K562 (cell line): ENCODE data around the gene ATP9B. TPM values are rescaled to one million over a fixed set of nuclear protein-coding genes. Genes with fewer than 3 reads are reported as not detected.

Source experiments
- ATAC-seq: fragments of 200-7000 bp; cut with Tn5 transposase; 3 replicates; pipeline ENCODE4 v1.9.1; 2020; ENCODE audit warnings: moderate library complexity
- BruUV-seq: library from RNA; stranded (reverse); fragments of 400-500 nt; replicated peaks from 2 replicates; lab custom pipeline; 2021; lab: Mats Ljungman, UMichigan
- CTCF ChIA-PET: fragments of 300-600 bp; formaldehyde crosslinking; extraction: SDS; loops from one replicate; lab custom pipeline; 2021; ENCODE audit warnings: low intra/inter-chr PET ratio; lab: Yijun Ruan, JAX
- POLR2A ChIA-PET: fragments of 300-600, 350-650 bp; sonication (Branson Sonifier 250); formaldehyde crosslinking; extraction: SDS; loops from one replicate; lab custom pipeline; 2021; ENCODE audit warnings: antibody characterized with exemption, inconsistent platforms; lab: Yijun Ruan, JAX
- DNase-seq, 4 experiments: peaks; one replicate each; pipeline versions ENCODE4 v3.0.0 to v3.0.0-alpha.2; 2011 to 2018; ENCODE audit warnings: low spot score in 3 of 4, mixed read lengths in 3 of 4; ENCODE audit errors: extremely low read depth in 1 of 4
- FAIRE-seq: peaks from 2 replicates; lab custom pipeline; 2011; peaks lifted over from hg19 to GRCh38; lab: Jason Lieb, UNC
- H2AFZ ChIP-seq: 2 replicates; pipeline ENCODE4 v1.6.0; 2011; ENCODE audit warnings: low read depth, low read length, control low read depth, inconsistent platforms
- H3K27ac ChIP-seq: fragments of 200-600 bp; 3 replicates; pipeline ENCODE4 v1.8.0; 2011; ENCODE audit warnings: low read depth, mild to moderate bottlenecking, control low read depth, inconsistent platforms, low read length, moderate library complexity, mixed read lengths; ENCODE audit errors: extremely low read depth
- H3K27me3 ChIP-seq, 2 experiments: fragments of 300-600 bp in 1 of 2; 2 replicates in 1 of 2; 3 replicates in 1 of 2; pipeline versions ENCODE4 v1.6.0 to v1.8.0; 2011; ENCODE audit warnings: inconsistent platforms in 2 of 2, low read length in 2 of 2, mild to moderate bottlenecking in 1 of 2, mixed read lengths in 1 of 2, moderate library complexity in 1 of 2; ENCODE audit not compliant: control insufficient read depth in 2 of 2, insufficient read depth in 2 of 2
- H3K36me3 ChIP-seq: fragments of 300-600 bp; 3 replicates; pipeline ENCODE4 v1.8.0; 2011; ENCODE audit warnings: mild to moderate bottlenecking, low read length, inconsistent platforms; ENCODE audit not compliant: control insufficient read depth, insufficient read depth
- H3K4me1 ChIP-seq, 2 experiments: fragments of 200-600 bp in 1 of 2; replicated peaks in 1 of 2; 2 replicates in 1 of 2; 3 replicates in 1 of 2; pipeline versions ENCODE4 v1.5.1 to v1.8.0; 2011; ENCODE audit warnings: inconsistent platforms in 2 of 2, low read length in 2 of 2, mild to moderate bottlenecking in 1 of 2, mixed read lengths in 1 of 2, moderate library complexity in 1 of 2; ENCODE audit not compliant: control insufficient read depth in 2 of 2, insufficient read depth in 2 of 2
- H3K4me2 ChIP-seq: 2 replicates; pipeline ENCODE4 v1.6.1; 2011; ENCODE audit warnings: low read length, control low read depth, inconsistent platforms, mixed read lengths; ENCODE audit not compliant: insufficient read depth
- H3K4me3 ChIP-seq: fragments of 200-600 bp; sonication (generic), shearing (Covaris generic); 2 replicates; pipeline ENCODE4 v1.5.1; 2016; ENCODE audit warnings: control low read depth, inconsistent platforms
- H3K79me2 ChIP-seq: fragments of 200-600 bp; 3 replicates; pipeline ENCODE4 v1.8.0; 2011; ENCODE audit warnings: low read length, inconsistent platforms; ENCODE audit not compliant: control insufficient read depth, insufficient read depth
- H3K9ac ChIP-seq, 2 experiments: 2 replicates each; pipeline versions ENCODE4 v1.6.0 to v1.6.1; 2011; ENCODE audit warnings: low read depth in 2 of 2, low read length in 2 of 2, control low read depth in 1 of 2, inconsistent platforms in 1 of 2, mild to moderate bottlenecking in 1 of 2, mixed read lengths in 1 of 2; ENCODE audit not compliant: insufficient read depth in 1 of 2
- H3K9me1 ChIP-seq: one replicate; pipeline ENCODE4 v1.6.0; 2011; ENCODE audit warnings: inconsistent platforms, mild to moderate bottlenecking, low read length, moderate library complexity; ENCODE audit not compliant: control insufficient read depth, insufficient read depth
- H3K9me3 ChIP-seq: replicated peaks from 2 replicates; pipeline ENCODE4 v1.5.1; 2011; ENCODE audit warnings: low read depth, low read length, inconsistent platforms; ENCODE audit not compliant: control insufficient read depth, insufficient read depth
- H4K20me1 ChIP-seq: replicated peaks from 2 replicates; pipeline ENCODE4 v1.6.1; 2011; ENCODE audit warnings: low read length, inconsistent platforms, mixed read lengths; ENCODE audit not compliant: control insufficient read depth, insufficient read depth
- BCL6 ChIP-seq: fragments of 250-450 bp; sonication (Bioruptor Pico); IDR thresholded peaks from 2 replicates; pipeline ENCODE4 v1.4.0; 2020
- BRCA1 ChIP-seq, 2 experiments: fragments of 450-650 bp in 1 of 2; sonication (generic) in 1 of 2; formaldehyde crosslinking in 1 of 2; IDR thresholded peaks; 2 replicates each; pipeline versions ENCODE4 v1.5.0 to v1.6.1; 2017 to 2020; ENCODE audit warnings: mild to moderate bottlenecking in 1 of 2, missing genetic modification reagents in 1 of 2
- CREB3L1 ChIP-seq: fragments of 450-650 bp; IDR thresholded peaks from 2 replicates; pipeline ENCODE4 v1.6.1; 2014; ENCODE audit warnings: low read depth, mild to moderate bottlenecking, moderate library complexity, borderline replicate concordance
- CREBBP ChIP-seq: IDR thresholded peaks from one replicate; pipeline ENCODE4 v1.6.1; 2012; ENCODE audit warnings: low read depth, mild to moderate bottlenecking, control low read depth, inconsistent platforms, low read length
- ERF ChIP-seq: fragments of 450-650 bp; formaldehyde crosslinking; IDR thresholded peaks from 2 replicates; pipeline ENCODE4 v1.4.0; 2020; ENCODE audit warnings: mild to moderate bottlenecking, mixed read lengths
- ESRRA ChIP-seq: fragments of 450-650 bp; IDR thresholded peaks from 2 replicates; pipeline ENCODE4 v1.6.1; 2014; ENCODE audit warnings: low read depth, mild to moderate bottlenecking, moderate library complexity, borderline replicate concordance
- ESRRB ChIP-seq: fragments of 250-450 bp; sonication (Bioruptor Pico); IDR thresholded peaks from 2 replicates; pipeline ENCODE4 v1.5.0; 2020; ENCODE audit warnings: mild to moderate bottlenecking, moderate library complexity, borderline replicate concordance
- FOXO4 ChIP-seq: fragments of 450-650 bp; formaldehyde crosslinking; IDR thresholded peaks from 2 replicates; pipeline ENCODE4 v1.4.0; 2020; ENCODE audit warnings: mild to moderate bottlenecking, moderate library complexity
- HINFP ChIP-seq: fragments of 450-650 bp; conservative IDR thresholded peaks from 2 replicates; pipeline ENCODE4 v1.6.1; 2016; ENCODE audit warnings: missing genetic modification characterization, low read depth, mild to moderate bottlenecking, control low read depth, missing compliant biosample characterization
- ILK ChIP-seq: fragments of 450-650 bp; IDR thresholded peaks from 2 replicates; pipeline ENCODE4 v1.6.1; 2016; ENCODE audit warnings: missing genetic modification characterization, low read depth, mild to moderate bottlenecking, missing compliant biosample characterization, moderate library complexity, borderline replicate concordance
- NR1H2 ChIP-seq: sonication (generic); formaldehyde crosslinking; IDR thresholded peaks from 2 replicates; pipeline ENCODE4 v1.4.0; 2020; ENCODE audit warnings: mild to moderate bottlenecking, missing genetic modification reagents
- NR4A1 ChIP-seq, 2 experiments: fragments of 250-450 bp in 1 of 2; fragments of 450-650 bp in 1 of 2; sonication (Bioruptor Pico) in 1 of 2; IDR thresholded peaks; 2 replicates each; pipeline versions ENCODE4 v1.4.0 to v1.6.1; 2016 to 2020; ENCODE audit warnings: mild to moderate bottlenecking in 2 of 2, missing compliant biosample characterization in 1 of 2, missing genetic modification characterization in 1 of 2, moderate library complexity in 1 of 2
- RFX5 ChIP-seq: IDR thresholded peaks from 2 replicates; pipeline ENCODE4 v1.6.1; 2011; ENCODE audit warnings: low read depth, mild to moderate bottlenecking, improper control_type of control experiment, low read length
- ZEB2 ChIP-seq: fragments of 450-650 bp; IDR thresholded peaks from 2 replicates; pipeline ENCODE4 v1.6.1; 2016
- ZNF224 ChIP-seq: sonication (generic); formaldehyde crosslinking; IDR thresholded peaks from 2 replicates; pipeline ENCODE4 v1.8.0; 2022; ENCODE audit warnings: mild to moderate bottlenecking, missing genetic modification reagents
- ZNF280B ChIP-seq: fragments of 250-450 bp; sonication (Bioruptor Pico); IDR thresholded peaks from 2 replicates; pipeline ENCODE4 v1.5.1; 2021; ENCODE audit warnings: mild to moderate bottlenecking
- ZNF830 ChIP-seq: fragments of 250-450 bp; sonication (Bioruptor Pico); IDR thresholded peaks from 2 replicates; pipeline ENCODE4 v1.5.0; 2021; ENCODE audit warnings: mild to moderate bottlenecking
- WGBS: fragments of 100-300 bp; shearing (Covaris generic); methylation state at CpG from one replicate; pipeline ENCODE4 v1.1.6; 2016; ENCODE audit warnings: low coverage, mixed read lengths; ENCODE audit not compliant: insufficient coverage; ENCODE audit errors: missing lambda C conversion rate; 5-methylcytosine and 5-hydroxymethylcytosine counted together
- in situ Hi-C: fragments of 300-500 bp; cut with MboI; formaldehyde crosslinking; loops from 4 replicates; pipeline ENCODE4 v1.15.0; 2018; ENCODE audit warnings: inconsistent platforms, mixed read lengths
- intact Hi-C: fragments of 100-400 bp; cut with micrococcal nuclease; formaldehyde crosslinking; loops from 2 replicates; pipeline ENCODE4 v1.14.2; 2022
- polyA plus RNA-seq, 8 experiments: library from polyadenylated mRNA; depleted of rRNA in 4 of 8; stranded (reverse) in 5 of 8; unstranded in 3 of 8; fragments of >200 nt; fragmentation: Nextera tagmentation in 2 of 8; fragmentation: Illumina TruSeq in 1 of 8; extraction: Ambion mirVana in 2 of 8; extraction: Trizol in 1 of 8; gene quantifications; 2 replicates each; pipeline versions ENCODE4 v1.2.1 to v1.2.3, GENCODE V29; 2011 to 2014; ENCODE audit warnings: inconsistent platforms in 1 of 8, missing spikeins in 1 of 8
- total RNA-seq, 7 experiments: library from RNA; depleted of rRNA in 6 of 7; stranded (reverse); fragments of >200 nt in 6 of 7; fragmentation: Illumina TruSeq in 2 of 7; extraction: Trizol in 2 of 7; gene quantifications; 2 replicates each; pipeline versions ENCODE4 v1.2.1 to v1.2.3, GENCODE V29; 2011 to 2021; ENCODE audit warnings: low replicate concordance in 1 of 7

Gene ATP9B
- total and polyA plus RNA-seq, 9 of the 15 experiments (the other 6 are each of a cell fraction or from before 2014, with no cell fraction given) = 0.66 to 13.2 (median 7.9) TPM

GRCh38 chr18:79283131-79283810 lies 214.1 kb downstream of the ATP9B start:
- CTCF ChIA-PET = no interaction called here
- intact Hi-C loops = no loop called here
- BruUV-seq = no TSS peak
- ATAC-seq = no peak
- no peak overlapping the region for H3K9ac ChIP-seq
- FAIRE-seq = no peak
- no peak overlapping the region for H3K27ac ChIP-seq
- no peak overlapping the region for H2AFZ ChIP-seq
- no peaks in the 10 kb centered on the region for H3K4me1 ChIP-seq
- H3K9me3 ChIP-seq = no peaks in the 10 kb centered on the region
- H3K79me2 ChIP-seq = no peaks in the 10 kb centered on the region
- no peaks in the 10 kb centered on the region for H3K27me3 ChIP-seq
- no peak overlapping the region for H3K4me3 ChIP-seq
- H3K36me3 ChIP-seq = no peaks in the 10 kb centered on the region
- H3K4me2 ChIP-seq = no peak overlapping the region
- DNase-seq = no peak
- 89% methylated on average over 11 of the region's 11 CpGs for WGBS
- H4K20me1 ChIP-seq = no peaks in the 10 kb centered on the region
- POLR2A ChIA-PET = no interaction called here
- in situ Hi-C loops = no loop called here
- TF ChIP-seq HINFP (no peak), BRCA1 (IDR thresholded peaks at IDR 0.05) (no peak), BRCA1 (CRISPR knock-in tag; IDR thresholded peaks at IDR 0.05) (no peak), ILK (no peak), CREB3L1 (no peak), RFX5 (no peak), ERF (CRISPR knock-in tag) (no peak), BCL6 (no peak), ZNF830 (CRISPR knock-in tag) (no peak), FOXO4 (no peak), ZEB2 (no peak), NR4A1 (CRISPR knock-in tag; IDR thresholded peaks at IDR 0.05) (no peak), NR4A1 (tag; IDR thresholded peaks at IDR 0.05) (no peak), CREBBP (no peak), ESRRB (CRISPR knock-in tag) (no peak), ZNF280B (CRISPR knock-in tag) (no peak), ESRRA (no peak), ZNF224 (no peak), NR1H2 (no peak)
- H3K9me1 ChIP-seq = no peaks in the 10 kb centered on the region
